ENCODE results near the gene PXDC1.

The PXDC1 gene

GRCh38 chr6:3707751-3708412, 43.6 kb downstream of the PXDC1 start:
- Histone ChIP-seq H3K4me1 (ENCODE audit: control insufficient read depth, low read depth, low read length) (no peaks in the 10 kb centered on the region), H3K9ac (ENCODE audit: low read length) (no peak overlapping the region), H2BK120ac (ENCODE audit: low read depth, low read length) (no peak overlapping the region)

GRCh38 chr6:3707024-3707423, 44.5 kb downstream of the PXDC1 start:
- Histone ChIP-seq H2BK15ac (replicated peaks; ENCODE audit: low read depth) (no peak overlapping the region), H3K79me1 (ENCODE audit: low read length) (no peaks in the 10 kb centered on the region), H4K5ac (ENCODE audit: low read length) (no peak overlapping the region), H3K9ac (ENCODE audit: low read length) (no peak overlapping the region), H4K8ac (ENCODE audit: low read depth, low read length) (no peak overlapping the region), H3K23ac (ENCODE audit: low read length) (no peak overlapping the region), H2BK5ac (ENCODE audit: low read length) (no peak overlapping the region), H3K79me2 (ENCODE audit: control insufficient read depth, insufficient read depth, low read length) (no peaks in the 10 kb centered on the region), H3K56ac (ENCODE audit: low read length) (no peak overlapping the region), H3K27me3 (ENCODE audit: insufficient read depth, low read length, poor library complexity) (no peaks in the 10 kb centered on the region), H3K4me1 (ENCODE audit: control insufficient read depth, low read depth, low read length) (no peaks in the 10 kb centered on the region), H3K4ac (ENCODE audit: low read depth, low read length) (no peak overlapping the region), H3K4me3 (ENCODE audit: low read length) (no peak overlapping the region), H3K36me3 (ENCODE audit: control insufficient read depth, insufficient read depth, low read length) (no peaks in the 10 kb centered on the region), H3K27ac (ENCODE audit: low read depth, low read length) (no peak overlapping the region), H3K4me2 (ENCODE audit: low read length) (no peak overlapping the region), H3K18ac (ENCODE audit: low read length) (no peak overlapping the region), H2BK120ac (ENCODE audit: low read depth, low read length) (no peak overlapping the region), H2AK5ac (ENCODE audit: low read length) (no peak overlapping the region)
- no CpG with 5 or more reads among the region's 2 CpGs for WGBS (ENCODE audit: extremely low coverage, insufficient coverage, low lambda C conversion rate)
- no peak for DNase-seq

More at GRCh38 chr6:3707751-3708412, 43.6 kb downstream of the PXDC1 start:
- Histone ChIP-seq H3K4me2 (ENCODE audit: low read length) (no peak overlapping the region), H3K23ac (ENCODE audit: low read length) (peak overlapping the region; percentile 56), H3K4me3 (ENCODE audit: low read length) (no peak overlapping the region), H3K18ac (ENCODE audit: low read length) (no peak overlapping the region), H3K79me1 (ENCODE audit: low read length) (no peaks in the 10 kb centered on the region), H3K79me2 (ENCODE audit: control insufficient read depth, insufficient read depth, low read length) (no peaks in the 10 kb centered on the region), H2BK15ac (replicated peaks; ENCODE audit: low read depth) (no peak overlapping the region), H3K4ac (ENCODE audit: low read depth, low read length) (no peak overlapping the region), H2AK5ac (ENCODE audit: low read length) (no peak overlapping the region), H3K27me3 (ENCODE audit: insufficient read depth, low read length, poor library complexity) (no peaks in the 10 kb centered on the region), H3K36me3 (ENCODE audit: control insufficient read depth, insufficient read depth, low read length) (no peaks in the 10 kb centered on the region), H2BK5ac (ENCODE audit: low read length) (no peak overlapping the region), H4K5ac (ENCODE audit: low read length) (no peak overlapping the region), H4K8ac (ENCODE audit: low read depth, low read length) (no peak overlapping the region), H3K56ac (ENCODE audit: low read length) (no peak overlapping the region), H3K27ac (ENCODE audit: low read depth, low read length) (no peak overlapping the region)
- DNase-seq, result no peak
- WGBS (ENCODE audit: extremely low coverage, insufficient coverage, low lambda C conversion rate), result no CpG with 5 or more reads among the region's 10 CpGs

GRCh38 chr6:3706547-3706946, 45.0 kb downstream of the PXDC1 start:
- no peak overlapping the region for H3K4me3 ChIP-seq (ENCODE audit: low read length)

GRCh38 chr6:3701631-3702030, 49.9 kb downstream of the PXDC1 start:
- no CpG with 5 or more reads among the region's 5 CpGs for WGBS (ENCODE audit: extremely low coverage, insufficient coverage, low lambda C conversion rate)
- Histone ChIP-seq H4K8ac (ENCODE audit: low read depth, low read length) (no peak overlapping the region), H3K79me1 (ENCODE audit: low read length) (no peaks in the 10 kb centered on the region), H4K5ac (ENCODE audit: low read length) (no peak overlapping the region), H3K23ac (ENCODE audit: low read length) (no peak overlapping the region), H3K27me3 (ENCODE audit: insufficient read depth, low read length, poor library complexity) (no peaks in the 10 kb centered on the region), H2BK5ac (ENCODE audit: low read length) (no peak overlapping the region), H2BK15ac (replicated peaks; ENCODE audit: low read depth) (no peak overlapping the region), H3K27ac (ENCODE audit: low read depth, low read length) (no peak overlapping the region), H3K4ac (ENCODE audit: low read depth, low read length) (no peak overlapping the region), H3K9ac (ENCODE audit: low read length) (no peak overlapping the region), H3K4me2 (ENCODE audit: low read length) (no peak overlapping the region), H3K36me3 (ENCODE audit: control insufficient read depth, insufficient read depth, low read length) (no peaks in the 10 kb centered on the region), H3K18ac (ENCODE audit: low read length) (no peak overlapping the region), H3K4me1 (ENCODE audit: control insufficient read depth, low read depth, low read length) (peaks cover 5% of the 10 kb centered on the region), H2AK5ac (ENCODE audit: low read length) (no peak overlapping the region), H2BK120ac (ENCODE audit: low read depth, low read length) (no peak overlapping the region), H3K56ac (ENCODE audit: low read length) (no peak overlapping the region), H3K79me2 (ENCODE audit: control insufficient read depth, insufficient read depth, low read length) (no peaks in the 10 kb centered on the region), H3K4me3 (ENCODE audit: low read length) (no peak overlapping the region)
- peak; percentile 20 for DNase-seq

More at GRCh38 chr6:3706547-3706946, 45.0 kb downstream of the PXDC1 start:
- Histone ChIP-seq H3K4ac (ENCODE audit: low read depth, low read length) (no peak overlapping the region), H2BK5ac (ENCODE audit: low read length) (no peak overlapping the region), H3K18ac (ENCODE audit: low read length) (no peak overlapping the region), H3K23ac (ENCODE audit: low read length) (no peak overlapping the region), H3K27ac (ENCODE audit: low read depth, low read length) (no peak overlapping the region), H2BK120ac (ENCODE audit: low read depth, low read length) (no peak overlapping the region), H4K5ac (ENCODE audit: low read length) (no peak overlapping the region), H4K8ac (ENCODE audit: low read depth, low read length) (no peak overlapping the region), H3K56ac (ENCODE audit: low read length) (no peak overlapping the region), H3K4me1 (ENCODE audit: control insufficient read depth, low read depth, low read length) (peaks cover 2% of the 10 kb centered on the region), H2AK5ac (ENCODE audit: low read length) (no peak overlapping the region), H3K27me3 (ENCODE audit: insufficient read depth, low read length, poor library complexity) (no peaks in the 10 kb centered on the region), H2BK15ac (replicated peaks; ENCODE audit: low read depth) (no peak overlapping the region), H3K9ac (ENCODE audit: low read length) (no peak overlapping the region), H3K4me2 (ENCODE audit: low read length) (no peak overlapping the region), H3K79me2 (ENCODE audit: control insufficient read depth, insufficient read depth, low read length) (no peaks in the 10 kb centered on the region), H3K36me3 (ENCODE audit: control insufficient read depth, insufficient read depth, low read length) (no peaks in the 10 kb centered on the region), H3K79me1 (ENCODE audit: low read length) (no peaks in the 10 kb centered on the region)
- DNase-seq, result no peak
- WGBS (ENCODE audit: extremely low coverage, insufficient coverage, low lambda C conversion rate), result no CpG with 5 or more reads among the region's 4 CpGs

- no peak overlapping the region for H3K4me2 ChIP-seq (ENCODE audit: low read length)
- H3K23ac ChIP-seq (ENCODE audit: low read length), result no peak overlapping the region
- H3K79me2 ChIP-seq (ENCODE audit: control insufficient read depth, insufficient read depth, low read length), result no peaks in the 10 kb centered on the region
- no peaks in the 10 kb centered on the region for H3K27me3 ChIP-seq (ENCODE audit: insufficient read depth, low read length, poor library complexity)
- no peak overlapping the region for H4K5ac ChIP-seq (ENCODE audit: low read length)
- H3K56ac ChIP-seq (ENCODE audit: low read length), result no peak overlapping the region
- no peak overlapping the region for H3K4ac ChIP-seq (ENCODE audit: low read depth, low read length)
- no peaks in the 10 kb centered on the region for H3K36me3 ChIP-seq (ENCODE audit: control insufficient read depth, insufficient read depth, low read length)
- DNase-seq, result no peak
- H3K27ac ChIP-seq (ENCODE audit: low read depth, low read length), result no peak overlapping the region
- H3K4me3 ChIP-seq (ENCODE audit: low read length), result no peak overlapping the region
- no peak overlapping the region for H2BK120ac ChIP-seq (ENCODE audit: low read depth, low read length)
- no peak overlapping the region for H3K9ac ChIP-seq (ENCODE audit: low read length)
- H3K18ac ChIP-seq (ENCODE audit: low read length), result no peak overlapping the region
- no peak overlapping the region for H2AK5ac ChIP-seq (ENCODE audit: low read length)
- no peak overlapping the region for H4K8ac ChIP-seq (ENCODE audit: low read depth, low read length)
- WGBS (ENCODE audit: extremely low coverage, insufficient coverage, low lambda C conversion rate), result no CpG with 5 or more reads among the region's 3 CpGs
- no peak overlapping the region for H2BK15ac ChIP-seq (replicated peaks; ENCODE audit: low read depth)
- H3K4me1 ChIP-seq (ENCODE audit: control insufficient read depth, low read depth, low read length), result peaks cover 5% of the 10 kb centered on the region
- H2BK5ac ChIP-seq (ENCODE audit: low read length), result no peak overlapping the region
- no peaks in the 10 kb centered on the region for H3K79me1 ChIP-seq (ENCODE audit: low read length)
These were observed 52.3 kb downstream of the PXDC1 start for GRCh38 chr6:3699231-3699630.

- no peaks in the 10 kb centered on the region for H3K79me2 ChIP-seq (ENCODE audit: control insufficient read depth, insufficient read depth, low read length)
- H2AK5ac ChIP-seq (ENCODE audit: low read length), result no peak overlapping the region
- DNase-seq, result no peak
- no peak overlapping the region for H2BK5ac ChIP-seq (ENCODE audit: low read length)
- no peak overlapping the region for H2BK15ac ChIP-seq (replicated peaks; ENCODE audit: low read depth)
- H3K79me1 ChIP-seq (ENCODE audit: low read length), result no peaks in the 10 kb centered on the region
- no peak overlapping the region for H3K4ac ChIP-seq (ENCODE audit: low read depth, low read length)
- no peak overlapping the region for H3K27ac ChIP-seq (ENCODE audit: low read depth, low read length)
- H3K36me3 ChIP-seq (ENCODE audit: control insufficient read depth, insufficient read depth, low read length), result no peaks in the 10 kb centered on the region
- no peak overlapping the region for H4K5ac ChIP-seq (ENCODE audit: low read length)
- no peak overlapping the region for H3K18ac ChIP-seq (ENCODE audit: low read length)
- H3K27me3 ChIP-seq (ENCODE audit: insufficient read depth, low read length, poor library complexity), result no peaks in the 10 kb centered on the region
- no peak overlapping the region for H4K8ac ChIP-seq (ENCODE audit: low read depth, low read length)
- H2BK120ac ChIP-seq (ENCODE audit: low read depth, low read length), result no peak overlapping the region
- no peak overlapping the region for H3K56ac ChIP-seq (ENCODE audit: low read length)
- no peak overlapping the region for H3K4me2 ChIP-seq (ENCODE audit: low read length)
- H3K4me3 ChIP-seq (ENCODE audit: low read length), result no peak overlapping the region
- H3K9ac ChIP-seq (ENCODE audit: low read length), result no peak overlapping the region
- no peak overlapping the region for H3K23ac ChIP-seq (ENCODE audit: low read length)
- H3K4me1 ChIP-seq (ENCODE audit: control insufficient read depth, low read depth, low read length), result peaks cover 5% of the 10 kb centered on the region
- no CpG with 5 or more reads among the region's 5 CpGs for WGBS (ENCODE audit: extremely low coverage, insufficient coverage, low lambda C conversion rate)
These were observed 53.5 kb downstream of the PXDC1 start for GRCh38 chr6:3698021-3698420.

Data from mesendoderm (in vitro differentiated cells).